ENCODE data around the gene BTG1.

Gene BTG1, protein sequence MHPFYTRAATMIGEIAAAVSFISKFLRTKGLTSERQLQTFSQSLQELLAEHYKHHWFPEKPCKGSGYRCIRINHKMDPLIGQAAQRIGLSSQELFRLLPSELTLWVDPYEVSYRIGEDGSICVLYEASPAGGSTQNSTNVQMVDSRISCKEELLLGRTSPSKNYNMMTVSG

GRCh38 chr12:92145731-92146496 lies at the start of gene BTG1:
Gene BTG1, minus strand, starts transcription at chr12:92145846. Its CDS starts 311 bp downstream, at chr12:92145535.
- Histone ChIP-seq H3K9me3 (ENCODE audit: low read length) (no peaks in the 10 kb centered on the region), H3K4me1 (ENCODE audit: insufficient read depth, low read length) (peaks cover 18% of the 10 kb centered on the region), H3K27me3 (ENCODE audit: insufficient read depth, low read length) (no peaks in the 10 kb centered on the region), H2AFZ (ENCODE audit: low read depth, low read length) (peak within 1 kb of the TSS; percentile 20), H3K36me3 (ENCODE audit: insufficient read depth, low read length) (peaks cover 29% of the 10 kb centered on the region), H3K4me3 (ENCODE audit: low read length) (peak within 1 kb of the TSS; percentile 79)

- Histone ChIP-seq H3K27me3 (ENCODE audit: insufficient read depth, low read length) (no peaks in the 10 kb centered on the region), H3K4me1 (ENCODE audit: insufficient read depth, low read length) (no peaks in the 10 kb centered on the region), H2AFZ (ENCODE audit: low read depth, low read length) (no peak overlapping the region), H3K36me3 (ENCODE audit: insufficient read depth, low read length) (no peaks in the 10 kb centered on the region), H3K4me3 (ENCODE audit: low read length) (no peak overlapping the region), H3K9me3 (ENCODE audit: low read length) (no peaks in the 10 kb centered on the region)
Observed at GRCh38 chr12:92194561-92194960, 48.9 kb upstream of the BTG1 start.

DNA sequence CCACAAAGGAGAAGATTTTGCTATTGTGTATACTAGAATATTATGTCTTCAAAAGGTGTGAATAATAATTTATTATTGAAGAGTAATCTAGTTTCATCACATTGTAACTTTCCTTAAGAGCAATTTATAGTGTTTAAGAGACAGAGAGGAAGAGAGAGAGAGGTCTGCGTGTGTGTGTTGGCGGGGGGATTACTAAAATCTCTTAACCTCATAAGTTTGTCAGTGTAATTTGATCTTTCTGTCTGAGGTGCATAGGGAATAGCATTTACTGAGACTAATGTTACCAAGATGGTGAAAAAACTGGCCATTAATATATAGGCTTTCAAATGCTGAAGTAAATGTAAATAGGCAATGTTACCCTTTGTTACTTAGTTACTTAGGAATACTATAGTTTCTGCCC lies 48.2 kb upstream of the BTG1 start:
- H3K27me3 ChIP-seq (ENCODE audit: insufficient read depth, low read length) = no peaks in the 10 kb centered on the region
- H3K36me3 ChIP-seq (ENCODE audit: insufficient read depth, low read length) = no peaks in the 10 kb centered on the region
- H3K4me1 ChIP-seq (ENCODE audit: insufficient read depth, low read length) = no peaks in the 10 kb centered on the region
- H3K9me3 ChIP-seq (ENCODE audit: low read length) = no peaks in the 10 kb centered on the region
- H2AFZ ChIP-seq (ENCODE audit: low read depth, low read length) = no peak overlapping the region
- no peak overlapping the region for H3K4me3 ChIP-seq (ENCODE audit: low read length)

DNA sequence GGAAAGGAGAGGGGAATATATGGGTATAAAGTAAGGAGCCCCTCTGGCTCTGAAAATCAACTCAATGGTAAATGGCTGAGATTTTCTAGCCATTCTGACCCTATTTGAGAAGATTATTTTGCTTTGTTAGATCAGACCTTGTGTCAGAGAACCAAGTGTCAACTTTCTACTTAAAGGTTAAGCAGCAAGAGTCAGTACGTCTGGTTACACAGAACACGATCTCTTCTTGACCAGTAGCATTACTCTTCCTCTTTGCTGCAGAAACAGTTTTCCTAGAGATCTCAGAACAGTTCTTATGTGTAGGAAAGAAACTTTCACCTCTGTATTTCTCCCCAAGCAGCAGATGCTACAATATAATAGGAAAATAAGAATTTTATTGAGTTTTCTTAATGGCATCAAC lies 47.4 kb upstream of the BTG1 start:
- no peaks in the 10 kb centered on the region for H3K27me3 ChIP-seq (ENCODE audit: insufficient read depth, low read length)
- no peaks in the 10 kb centered on the region for H3K36me3 ChIP-seq (ENCODE audit: insufficient read depth, low read length)
- H2AFZ ChIP-seq (ENCODE audit: low read depth, low read length) = no peak overlapping the region
- no peaks in the 10 kb centered on the region for H3K4me1 ChIP-seq (ENCODE audit: insufficient read depth, low read length)
- no peaks in the 10 kb centered on the region for H3K9me3 ChIP-seq (ENCODE audit: low read length)
- H3K4me3 ChIP-seq (ENCODE audit: low read length) = no peak overlapping the region

GRCh38 chr12:92192360-92192759 lies 46.7 kb upstream of the BTG1 start:
- Histone ChIP-seq H2AFZ (ENCODE audit: low read depth, low read length) (no peak overlapping the region), H3K4me3 (ENCODE audit: low read length) (no peak overlapping the region), H3K27me3 (ENCODE audit: insufficient read depth, low read length) (no peaks in the 10 kb centered on the region), H3K4me1 (ENCODE audit: insufficient read depth, low read length) (no peaks in the 10 kb centered on the region), H3K9me3 (ENCODE audit: low read length) (no peaks in the 10 kb centered on the region), H3K36me3 (ENCODE audit: insufficient read depth, low read length) (no peaks in the 10 kb centered on the region)

GRCh38 chr12:92191061-92191460 lies 45.4 kb upstream of the BTG1 start:
- Histone ChIP-seq H3K27me3 (ENCODE audit: insufficient read depth, low read length) (no peaks in the 10 kb centered on the region), H3K4me1 (ENCODE audit: insufficient read depth, low read length) (no peaks in the 10 kb centered on the region), H3K4me3 (ENCODE audit: low read length) (no peak overlapping the region), H3K9me3 (ENCODE audit: low read length) (no peaks in the 10 kb centered on the region), H2AFZ (ENCODE audit: low read depth, low read length) (no peak overlapping the region), H3K36me3 (ENCODE audit: insufficient read depth, low read length) (no peaks in the 10 kb centered on the region)

DNA sequence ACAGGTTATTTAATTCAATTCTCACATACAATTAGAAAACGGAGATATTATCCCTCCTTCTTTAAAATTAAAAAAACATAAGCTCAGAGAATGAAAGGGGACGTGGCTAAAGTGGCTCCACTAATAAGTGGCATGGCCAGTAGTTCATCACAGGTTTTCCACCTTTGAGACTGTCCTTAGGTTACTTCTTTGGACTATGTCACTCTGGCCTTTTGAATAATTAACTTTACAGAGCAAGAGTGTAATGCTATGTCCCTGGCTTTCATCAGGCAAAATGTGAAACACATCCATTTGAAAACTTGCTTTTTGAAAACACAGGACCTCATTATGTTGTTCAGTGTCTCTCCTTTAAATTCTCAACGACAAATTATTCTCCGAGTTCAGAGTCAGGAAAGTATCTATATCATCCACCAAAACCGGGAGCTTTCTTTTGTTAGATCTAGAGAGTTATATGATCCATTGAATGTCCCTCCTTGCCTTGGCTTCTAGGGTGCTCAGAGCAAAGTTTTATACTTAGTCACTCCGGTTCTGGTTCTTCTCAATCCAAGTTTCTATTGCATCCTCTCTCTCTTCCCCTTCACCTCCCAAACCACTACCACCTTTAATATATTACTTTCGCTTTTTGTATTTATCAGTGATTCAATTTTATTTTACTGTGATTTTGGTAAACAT lies 43.0 kb upstream of the BTG1 start:
- Histone ChIP-seq H2AFZ (ENCODE audit: low read depth, low read length) (no peak overlapping the region), H3K4me1 (ENCODE audit: insufficient read depth, low read length) (no peaks in the 10 kb centered on the region), H3K27me3 (ENCODE audit: insufficient read depth, low read length) (no peaks in the 10 kb centered on the region)

GRCh38 chr12:92186038-92186470 lies 40.4 kb upstream of the BTG1 start:
- no peak overlapping the region for H2AFZ ChIP-seq (ENCODE audit: low read depth, low read length)
- peaks cover 6% of the 10 kb centered on the region for H3K9me3 ChIP-seq (ENCODE audit: low read length)
- no peak overlapping the region for H3K4me3 ChIP-seq (ENCODE audit: low read length)
- H3K36me3 ChIP-seq (ENCODE audit: insufficient read depth, low read length) = no peaks in the 10 kb centered on the region
- no peaks in the 10 kb centered on the region for H3K27me3 ChIP-seq (ENCODE audit: insufficient read depth, low read length)
- H3K4me1 ChIP-seq (ENCODE audit: insufficient read depth, low read length) = no peaks in the 10 kb centered on the region

More for the DNA sequence above, 43.0 kb upstream of the BTG1 start:
- H3K4me3 ChIP-seq (ENCODE audit: low read length) = no peak overlapping the region
- H3K36me3 ChIP-seq (ENCODE audit: insufficient read depth, low read length) = no peaks in the 10 kb centered on the region
- H3K9me3 ChIP-seq (ENCODE audit: low read length) = peaks cover 6% of the 10 kb centered on the region

DNA sequence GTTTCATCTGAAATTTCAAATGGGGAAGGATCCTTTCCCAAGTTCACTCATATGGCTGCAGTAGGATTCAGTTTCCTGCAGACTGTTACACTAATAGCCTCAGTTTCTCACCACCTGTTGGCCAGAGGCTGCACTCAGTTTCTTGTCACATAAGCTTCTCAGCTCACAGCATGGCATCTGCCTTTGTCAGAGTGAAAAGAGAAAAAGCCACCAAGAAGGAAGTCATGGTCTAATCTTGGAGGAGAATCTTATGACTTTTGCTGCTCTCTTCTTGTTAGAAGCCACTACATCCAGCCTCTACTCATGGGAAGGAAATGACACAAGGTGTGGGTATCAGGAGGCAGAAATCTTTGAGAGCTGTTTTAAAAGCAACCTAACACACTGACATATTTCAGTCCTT lies 39.4 kb upstream of the BTG1 start:
- H2AFZ ChIP-seq (ENCODE audit: low read depth, low read length) = no peak overlapping the region
- no peaks in the 10 kb centered on the region for H3K27me3 ChIP-seq (ENCODE audit: insufficient read depth, low read length)
- no peaks in the 10 kb centered on the region for H3K36me3 ChIP-seq (ENCODE audit: insufficient read depth, low read length)

DNA sequence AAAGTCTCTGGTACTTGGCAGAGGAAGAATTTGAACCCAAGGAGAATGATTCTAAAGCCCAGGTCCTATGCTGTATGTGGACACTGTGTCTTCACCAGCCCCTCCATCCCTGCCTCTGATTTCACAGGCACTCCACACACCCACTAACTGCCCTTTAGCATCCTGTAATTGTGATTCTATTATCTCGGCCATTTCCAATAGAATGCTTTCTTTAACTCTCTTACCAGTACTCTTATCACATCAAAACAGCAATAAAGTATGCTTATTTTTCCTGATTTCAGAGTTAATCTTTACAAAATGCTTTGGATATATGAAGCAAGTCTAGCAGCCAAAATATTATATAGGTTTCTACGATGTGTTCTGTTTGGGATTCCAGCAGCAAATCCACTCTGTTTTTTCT lies 37.9 kb upstream of the BTG1 start:
- Histone ChIP-seq H3K4me1 (ENCODE audit: insufficient read depth, low read length) (no peaks in the 10 kb centered on the region), H3K27me3 (ENCODE audit: insufficient read depth, low read length) (no peaks in the 10 kb centered on the region), H3K9me3 (ENCODE audit: low read length) (peaks cover 6% of the 10 kb centered on the region), H3K36me3 (ENCODE audit: insufficient read depth, low read length) (no peaks in the 10 kb centered on the region), H3K4me3 (ENCODE audit: low read length) (no peak overlapping the region), H2AFZ (ENCODE audit: low read depth, low read length) (no peak overlapping the region)

More for the DNA sequence above, 39.4 kb upstream of the BTG1 start:
- Histone ChIP-seq H3K4me1 (ENCODE audit: insufficient read depth, low read length) (no peaks in the 10 kb centered on the region), H3K9me3 (ENCODE audit: low read length) (peaks cover 6% of the 10 kb centered on the region), H3K4me3 (ENCODE audit: low read length) (no peak overlapping the region)

DNA sequence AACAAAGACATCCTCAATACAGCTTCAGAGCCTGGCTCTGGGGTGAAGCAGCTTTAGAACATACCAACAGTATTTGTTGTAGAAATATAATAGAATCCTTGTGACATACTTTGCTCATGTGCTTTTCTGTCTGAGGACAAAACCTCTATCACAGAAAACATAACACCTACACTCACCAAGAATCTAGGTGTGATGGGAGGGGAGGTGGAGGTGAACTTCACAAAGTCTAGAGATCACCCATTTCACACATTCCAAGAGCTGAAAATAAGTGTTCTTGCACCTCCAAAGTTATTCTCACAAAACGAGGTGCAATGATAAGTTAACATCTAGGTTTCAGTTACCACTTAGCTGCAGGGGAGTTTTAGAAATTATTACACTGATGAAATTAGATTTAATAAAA lies 32.7 kb upstream of the BTG1 start:
- Histone ChIP-seq H3K36me3 (ENCODE audit: insufficient read depth, low read length) (no peaks in the 10 kb centered on the region), H2AFZ (ENCODE audit: low read depth, low read length) (no peak overlapping the region)

DNA sequence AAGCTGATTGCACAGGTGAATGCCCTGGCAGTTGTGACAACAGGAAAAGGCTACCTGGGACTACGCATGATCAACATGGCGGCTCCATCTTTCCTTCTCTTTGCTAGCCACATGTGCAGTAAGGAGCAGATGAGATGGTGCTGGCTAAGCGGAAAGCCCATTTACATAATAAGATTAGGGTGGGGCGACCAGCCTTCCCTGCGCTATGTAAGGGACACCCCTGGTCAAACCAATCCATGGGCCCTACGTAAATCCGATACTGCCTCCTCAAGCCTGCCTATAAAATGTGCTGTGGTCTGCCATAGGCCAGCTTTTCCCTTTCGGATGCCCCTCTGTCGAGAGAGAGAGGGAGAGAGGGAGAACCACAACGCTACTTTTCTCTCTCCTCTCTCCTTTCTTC lies 31.0 kb upstream of the BTG1 start:
- Histone ChIP-seq H2AFZ (ENCODE audit: low read depth, low read length) (no peak overlapping the region), H3K27me3 (ENCODE audit: insufficient read depth, low read length) (no peaks in the 10 kb centered on the region), H3K4me3 (ENCODE audit: low read length) (no peak overlapping the region), H3K4me1 (ENCODE audit: insufficient read depth, low read length) (peaks cover 22% of the 10 kb centered on the region), H3K9me3 (ENCODE audit: low read length) (no peaks in the 10 kb centered on the region), H3K36me3 (ENCODE audit: insufficient read depth, low read length) (no peaks in the 10 kb centered on the region)

More for the DNA sequence above, 32.7 kb upstream of the BTG1 start:
- Histone ChIP-seq H3K4me3 (ENCODE audit: low read length) (no peak overlapping the region), H3K9me3 (ENCODE audit: low read length) (no peaks in the 10 kb centered on the region), H3K4me1 (ENCODE audit: insufficient read depth, low read length) (peaks cover 16% of the 10 kb centered on the region), H3K27me3 (ENCODE audit: insufficient read depth, low read length) (no peaks in the 10 kb centered on the region)

- Histone ChIP-seq H2AFZ (ENCODE audit: low read depth, low read length) (no peak overlapping the region), H3K36me3 (ENCODE audit: insufficient read depth, low read length) (no peaks in the 10 kb centered on the region), H3K27me3 (ENCODE audit: insufficient read depth, low read length) (no peaks in the 10 kb centered on the region), H3K4me3 (ENCODE audit: low read length) (no peak overlapping the region), H3K4me1 (ENCODE audit: insufficient read depth, low read length) (peaks cover 22% of the 10 kb centered on the region), H3K9me3 (ENCODE audit: low read length) (no peaks in the 10 kb centered on the region)
Observed at GRCh38 chr12:92175961-92176360, 30.3 kb upstream of the BTG1 start.

All from neuron (in vitro differentiated cells).